ENCODE measurements around the gene ADGRA1.

The ADGRA1 gene

DNA sequence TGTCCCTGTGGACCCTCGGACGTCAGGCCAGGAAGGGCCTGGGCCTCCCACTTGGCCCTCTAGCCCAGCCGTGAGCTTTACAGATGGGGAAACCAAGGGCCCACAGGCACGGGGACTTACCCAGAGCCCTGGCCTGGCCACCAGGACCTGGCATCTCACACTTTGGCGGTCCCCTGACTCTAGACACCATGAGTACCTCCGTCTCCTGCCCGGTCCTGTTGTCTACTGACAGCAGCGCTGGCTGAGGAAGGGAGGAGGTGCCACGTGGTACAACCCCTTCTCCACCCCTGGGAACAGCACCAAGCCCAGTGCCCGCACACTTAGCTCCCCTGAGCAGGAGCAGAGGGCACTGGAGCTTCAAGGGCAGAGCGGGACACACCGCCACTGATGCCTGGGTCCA, 26.1 kb downstream of the ADGRA1 start:
- DNase-seq = no peak

DNA sequence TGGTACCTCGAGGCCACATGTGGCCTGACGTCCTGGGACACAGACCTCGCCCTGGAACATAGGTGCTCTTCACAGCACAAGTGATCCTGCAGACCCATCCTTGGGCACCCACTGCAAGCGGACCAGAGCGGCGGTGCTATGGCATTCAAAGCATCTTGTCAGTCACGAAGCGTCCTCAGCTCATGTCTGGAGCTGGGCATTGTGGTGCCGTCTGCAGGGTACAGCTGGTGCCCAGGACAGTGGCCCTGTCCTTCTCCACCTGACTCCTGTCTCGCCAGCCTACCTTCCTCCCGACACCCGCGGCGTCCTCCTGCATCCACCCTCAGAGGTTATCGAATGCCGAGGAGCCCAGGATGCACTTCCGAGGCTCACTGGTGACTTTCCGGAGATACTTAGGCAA, 26.5 kb downstream of the ADGRA1 start:
- DNase-seq = no peak

DNA sequence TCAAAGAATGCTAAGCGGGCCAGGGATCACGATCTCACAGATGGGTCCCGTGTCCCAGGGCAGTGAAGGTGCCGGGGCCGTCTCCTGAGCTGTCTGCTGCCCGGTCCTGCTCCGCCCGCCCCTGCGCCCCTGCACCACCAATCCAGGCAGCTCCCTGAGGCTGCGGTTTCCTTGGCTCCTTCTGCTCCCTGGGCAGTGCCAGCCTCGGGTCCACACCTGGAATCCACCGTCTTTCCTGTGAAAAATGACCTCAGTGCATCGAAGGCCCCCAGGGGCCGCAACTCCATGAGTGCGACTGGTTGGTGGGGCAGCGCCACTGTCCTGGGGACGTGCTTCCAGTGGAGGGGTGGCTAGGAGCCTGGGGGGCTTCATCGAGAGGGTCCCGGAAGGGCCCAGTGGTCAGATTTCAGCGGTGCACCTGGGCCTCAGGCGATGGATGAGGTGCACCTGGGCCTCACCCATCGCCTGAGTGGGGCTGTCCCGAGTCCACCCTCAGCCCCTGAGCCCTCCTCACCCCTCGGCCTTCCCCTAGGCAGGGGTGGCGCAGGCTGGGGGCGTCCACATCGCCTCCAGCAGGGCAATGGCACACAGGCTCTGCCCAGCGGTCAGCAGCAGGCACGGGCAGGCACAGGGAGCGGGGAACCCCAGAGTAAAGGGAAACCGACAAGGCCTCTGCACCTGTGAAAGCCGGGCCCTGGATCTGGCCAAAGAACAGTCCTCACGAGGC, 27.2 kb downstream of the ADGRA1 start:
- no peak for DNase-seq

DNA sequence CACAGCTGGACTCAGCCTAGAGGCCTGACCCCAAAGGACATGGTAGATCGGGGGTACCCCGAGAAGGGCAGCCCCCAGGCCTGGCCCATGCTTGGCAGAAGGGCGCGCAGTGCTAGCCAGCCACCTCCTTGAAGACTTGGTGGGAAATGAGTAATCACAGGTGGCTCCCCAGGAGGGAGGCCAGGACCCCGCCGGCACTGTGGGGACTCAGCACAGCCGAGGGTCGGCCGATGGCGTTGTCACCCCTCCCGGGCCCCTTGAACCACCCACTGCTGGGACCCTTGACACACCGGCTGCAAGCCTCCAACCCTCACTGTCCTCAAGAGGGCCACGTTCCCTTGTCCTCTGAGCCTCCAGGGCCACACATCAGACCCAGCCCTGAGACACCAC, 27.7 kb downstream of the ADGRA1 start:
- no peak for DNase-seq

DNA sequence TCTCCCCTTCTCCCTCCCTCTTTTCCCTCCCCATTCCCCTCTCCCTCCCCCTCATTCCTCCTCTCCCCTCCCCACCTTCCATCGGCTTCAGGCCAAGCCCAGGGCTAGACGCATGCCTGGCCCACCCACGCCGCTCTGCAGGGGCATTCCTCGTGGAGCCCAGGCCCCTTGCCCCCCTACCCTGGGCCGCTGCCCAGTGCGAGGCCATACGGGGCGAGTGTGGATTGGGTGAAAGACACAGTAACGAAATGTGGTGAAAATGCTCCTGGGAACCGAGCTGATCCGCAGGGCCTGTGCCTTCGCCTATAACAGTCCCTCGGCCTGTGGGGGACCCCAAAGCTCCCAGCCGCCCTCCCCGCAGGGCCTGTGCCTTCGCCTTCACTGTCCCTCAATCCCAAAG, 28.3 kb downstream of the ADGRA1 start:
- DNase-seq = no peak

DNA sequence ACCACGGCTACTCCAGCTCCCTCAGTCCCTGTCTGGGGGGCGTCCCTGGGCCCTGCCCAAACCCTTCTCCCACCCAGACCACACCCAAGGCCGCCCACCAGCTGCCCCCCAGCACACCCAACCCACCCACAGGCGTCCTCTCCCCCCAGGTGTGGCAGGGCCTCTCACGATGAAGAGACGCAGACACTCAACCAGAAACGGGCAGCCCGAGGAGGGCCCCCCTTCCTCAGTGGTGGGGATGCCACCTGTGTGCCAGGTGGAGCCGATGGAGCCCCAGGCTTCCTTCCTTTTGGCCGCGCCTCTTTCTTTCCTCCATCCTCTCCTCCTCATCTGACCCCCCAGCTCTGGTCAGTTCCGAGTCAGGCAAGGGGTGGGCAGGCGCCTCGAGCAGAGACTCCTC, 28.7 kb downstream of the ADGRA1 start:
- DNase-seq = no peak

DNA sequence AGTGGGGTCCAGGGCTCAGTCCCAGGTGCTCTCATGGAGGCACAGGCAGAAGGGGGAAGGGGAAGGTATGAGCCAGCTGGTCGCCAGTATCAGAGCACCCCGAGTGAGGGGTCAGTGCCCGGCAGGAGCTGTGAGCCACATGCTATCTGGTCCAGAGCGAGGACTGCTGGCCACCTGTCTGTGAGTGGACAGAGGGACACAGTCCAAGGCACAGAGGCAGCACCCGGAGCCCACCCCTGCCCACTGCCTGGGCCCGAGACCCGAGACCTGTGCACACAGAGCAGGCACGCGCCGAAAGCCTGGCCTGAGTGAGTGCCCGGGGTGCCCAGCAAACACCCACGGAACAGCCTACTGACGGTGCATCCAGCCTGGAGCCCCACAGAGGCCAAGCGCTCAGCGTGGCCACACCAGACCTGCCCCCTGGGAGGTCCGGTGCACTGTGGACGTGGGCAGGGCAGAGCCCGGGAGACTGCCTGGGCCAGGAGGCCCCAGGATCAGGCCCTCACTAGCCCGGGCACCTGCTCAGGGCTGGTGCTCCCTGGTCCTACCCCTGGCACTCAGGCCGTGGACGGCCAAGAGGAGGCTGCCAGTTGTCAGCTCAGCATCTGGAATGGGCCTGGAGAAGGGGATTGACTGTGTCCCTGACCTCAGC, 29.4 kb downstream of the ADGRA1 start:
- no peak for DNase-seq

DNA sequence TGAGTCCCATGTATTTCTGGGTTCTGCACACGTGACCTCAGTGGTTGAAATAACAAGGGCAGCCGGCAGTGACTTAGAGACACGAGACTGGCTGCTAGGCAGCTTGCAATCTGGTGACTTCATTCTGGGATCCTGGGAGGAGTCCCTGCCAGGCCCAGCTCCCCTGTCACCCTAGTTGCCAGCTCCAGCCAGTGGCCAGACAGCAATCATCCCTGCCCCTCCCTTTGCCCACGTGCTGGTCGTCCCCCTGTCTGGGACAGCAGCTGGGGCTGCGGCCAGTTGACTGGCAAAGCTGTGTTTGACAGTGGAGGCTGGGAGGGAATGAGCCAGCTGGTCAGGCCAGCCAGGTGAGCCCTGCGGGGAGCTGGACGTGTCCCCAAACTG, 30.0 kb downstream of the ADGRA1 start:
- DNase-seq = no peak

DNA sequence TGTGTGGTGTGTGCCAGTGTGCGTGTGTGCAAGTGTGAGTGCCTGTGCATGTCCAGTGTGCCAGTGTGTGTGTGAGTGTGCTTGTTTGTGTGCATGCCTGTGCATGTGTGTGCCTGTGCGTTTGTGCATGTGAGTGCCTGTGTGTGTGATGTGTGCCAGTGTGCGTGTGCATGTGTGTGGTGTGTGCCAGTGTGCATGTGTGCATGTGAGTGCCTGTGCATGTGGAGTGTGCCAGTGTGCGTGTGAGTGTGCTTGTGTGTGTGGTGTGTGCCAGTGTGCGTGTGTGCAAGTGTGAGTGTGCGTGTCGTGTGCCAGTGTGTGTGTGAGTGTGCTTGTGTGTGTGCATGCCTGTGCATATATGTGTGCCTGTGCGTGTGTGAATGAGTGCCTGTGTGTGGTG, 33.8 kb downstream of the ADGRA1 start:
- no peak for DNase-seq

DNA sequence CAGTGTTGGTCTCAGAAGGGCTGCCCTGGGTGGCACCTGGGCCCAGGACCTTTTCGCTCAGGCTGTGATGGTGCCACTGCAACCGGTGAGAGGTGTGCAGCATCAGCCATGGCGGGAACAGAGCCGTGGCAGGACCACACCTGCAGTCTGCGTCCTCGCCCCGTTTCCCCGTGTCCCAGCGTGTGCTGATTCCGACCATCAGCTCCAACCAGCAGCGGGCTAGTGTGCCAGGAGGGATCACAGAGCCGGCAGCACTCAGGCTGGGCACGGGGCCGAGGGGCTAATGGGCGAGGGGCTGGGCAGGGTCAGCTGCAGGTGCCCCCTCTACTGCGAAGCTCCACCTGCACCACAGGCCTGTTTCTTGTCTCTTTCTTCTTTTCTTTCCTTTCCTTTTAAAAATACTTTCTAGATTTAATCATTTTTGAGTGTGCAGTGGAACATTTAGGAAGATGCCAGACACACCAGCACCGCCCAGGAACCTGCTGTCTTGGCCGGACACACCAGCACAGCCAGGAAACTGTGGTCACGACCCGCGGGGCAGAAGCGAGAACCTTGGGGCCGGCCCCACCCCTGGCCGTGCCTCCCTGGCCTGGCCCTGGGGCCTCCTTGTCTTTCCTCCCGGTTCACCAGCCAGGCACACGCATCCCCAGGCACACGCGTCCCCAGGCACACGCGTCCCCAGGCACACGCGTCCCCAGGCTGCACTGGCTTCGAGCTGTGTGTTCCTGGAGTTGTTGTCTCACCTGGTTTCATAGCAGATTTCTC, 34.6 kb downstream of the ADGRA1 start:
- no peak for DNase-seq

DNA sequence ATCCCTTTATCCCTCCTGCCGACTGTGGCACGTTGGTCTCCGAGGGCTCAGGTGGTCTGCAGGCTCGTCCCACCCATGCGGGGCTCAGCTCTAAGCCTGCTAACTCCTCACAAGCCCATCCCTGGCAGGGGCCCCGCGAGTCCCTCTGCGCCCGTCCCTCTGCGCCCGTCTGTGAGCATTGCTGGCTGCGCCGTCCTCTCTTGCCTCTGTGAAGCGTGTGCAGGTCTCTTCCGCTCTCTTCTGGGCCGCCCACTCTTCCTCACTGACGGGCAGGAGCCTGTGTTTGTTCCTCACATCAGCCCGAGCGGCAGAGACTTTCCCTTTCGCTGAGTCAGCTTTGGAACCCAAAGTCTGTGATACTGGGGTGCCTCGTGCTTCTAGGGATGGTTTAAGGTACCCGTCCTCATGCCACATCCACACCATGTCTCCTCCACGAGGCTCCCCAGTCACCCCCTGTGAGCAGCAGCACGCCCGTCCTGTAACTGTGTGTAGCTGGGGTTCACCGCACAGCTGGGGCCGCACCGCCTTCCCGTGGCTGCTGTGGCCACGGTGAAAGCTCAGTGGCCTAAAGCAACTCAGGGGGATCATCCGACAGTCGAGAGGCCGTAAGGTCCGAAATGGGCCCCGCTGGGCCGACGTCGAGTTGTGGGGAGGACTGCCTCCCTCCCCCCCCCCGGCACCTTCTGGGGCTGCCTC, 35.5 kb downstream of the ADGRA1 start:
- no peak for DNase-seq

DNA sequence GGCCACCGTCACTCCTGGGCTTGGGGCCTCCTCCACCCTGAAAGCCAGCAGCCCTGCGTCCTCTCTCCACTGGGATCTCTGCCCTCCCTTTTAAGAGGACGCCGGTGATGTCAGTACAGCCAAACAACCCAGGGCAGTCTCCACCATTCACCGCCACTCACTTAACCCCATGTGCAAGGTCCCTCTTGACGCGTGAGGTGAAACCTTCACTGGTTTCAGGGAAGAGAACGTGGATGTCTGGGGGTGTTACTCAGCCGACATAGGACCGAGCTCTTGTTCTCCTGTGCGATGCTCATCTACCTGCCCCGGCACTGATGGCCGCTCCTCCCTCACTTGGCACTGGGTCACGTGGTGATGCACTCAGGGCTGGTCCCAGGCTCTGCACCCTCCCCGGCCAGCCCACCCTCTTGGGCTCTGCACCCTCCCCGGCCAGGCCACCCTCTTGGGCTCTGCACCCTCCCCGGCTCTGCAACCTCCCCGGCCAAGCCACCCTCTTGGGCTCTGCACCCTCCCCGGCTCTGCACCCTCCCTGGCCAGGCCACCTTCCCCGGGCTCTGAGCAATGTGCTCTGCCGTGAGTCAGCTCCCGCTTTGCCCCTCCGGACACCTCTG, 36.1 kb downstream of the ADGRA1 start:
- no peak for DNase-seq

DNA sequence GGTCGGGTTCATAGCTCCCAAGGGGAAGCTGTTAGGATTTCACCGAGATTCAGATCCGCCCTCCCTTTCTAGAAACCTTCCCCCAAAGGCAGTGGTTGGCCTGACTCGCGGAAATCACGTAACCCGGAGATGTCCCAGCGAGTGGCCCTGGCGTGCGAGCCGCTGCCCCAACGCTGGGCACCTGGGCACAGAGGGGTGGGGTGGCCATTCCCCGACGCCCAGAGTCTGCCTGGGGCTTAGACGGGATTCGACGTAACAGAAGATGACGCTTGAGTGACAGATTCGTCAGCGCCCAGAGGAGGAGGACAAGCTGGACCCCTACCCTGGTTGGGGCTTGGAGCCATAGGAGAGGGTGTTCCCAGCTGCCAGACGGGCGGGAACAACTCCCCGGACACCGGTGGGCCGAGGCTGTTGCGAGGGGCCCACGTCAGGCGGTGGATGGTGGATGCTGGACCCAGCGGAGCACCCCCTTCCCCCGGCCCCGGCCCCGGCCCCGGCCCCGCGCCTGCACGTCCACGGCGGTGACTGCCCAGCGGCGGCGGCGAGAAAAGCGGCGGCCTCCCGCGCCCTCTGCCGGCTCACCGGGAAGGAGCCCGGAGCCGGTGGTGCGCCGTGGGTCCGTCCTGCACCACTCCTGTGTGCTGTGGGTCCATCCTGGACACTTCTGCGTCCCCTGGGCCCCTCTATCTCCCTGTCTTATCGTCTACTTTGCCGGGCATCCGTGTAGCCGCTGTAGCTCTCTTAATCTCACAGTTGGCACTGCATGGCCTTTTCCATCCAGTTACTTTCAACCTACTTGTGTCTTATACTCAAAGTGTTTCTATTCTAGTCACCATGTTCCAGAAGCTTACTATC, 36.9 kb downstream of the ADGRA1 start:
- no peak for DNase-seq

DNA sequence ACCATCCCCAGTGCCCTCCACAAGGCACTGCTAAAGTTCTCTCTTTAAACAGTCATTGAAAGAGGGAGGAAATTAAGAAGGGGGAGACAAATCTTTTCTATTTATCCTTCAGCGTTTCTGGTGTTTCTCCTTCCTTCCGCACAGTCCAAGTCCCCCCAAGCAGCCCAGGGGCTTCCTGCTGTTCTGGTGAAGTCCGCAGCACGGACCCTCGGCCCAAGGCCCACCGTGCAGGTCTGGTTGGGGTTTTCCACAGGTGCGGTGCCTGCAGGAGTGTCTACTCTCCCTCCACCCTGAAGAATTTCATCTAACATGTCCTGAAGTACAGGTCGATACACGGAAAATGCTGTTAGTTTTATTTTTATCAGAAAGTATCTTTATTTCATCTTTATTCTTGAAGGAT, 38.2 kb downstream of the ADGRA1 start:
- no peak for DNase-seq

DNA sequence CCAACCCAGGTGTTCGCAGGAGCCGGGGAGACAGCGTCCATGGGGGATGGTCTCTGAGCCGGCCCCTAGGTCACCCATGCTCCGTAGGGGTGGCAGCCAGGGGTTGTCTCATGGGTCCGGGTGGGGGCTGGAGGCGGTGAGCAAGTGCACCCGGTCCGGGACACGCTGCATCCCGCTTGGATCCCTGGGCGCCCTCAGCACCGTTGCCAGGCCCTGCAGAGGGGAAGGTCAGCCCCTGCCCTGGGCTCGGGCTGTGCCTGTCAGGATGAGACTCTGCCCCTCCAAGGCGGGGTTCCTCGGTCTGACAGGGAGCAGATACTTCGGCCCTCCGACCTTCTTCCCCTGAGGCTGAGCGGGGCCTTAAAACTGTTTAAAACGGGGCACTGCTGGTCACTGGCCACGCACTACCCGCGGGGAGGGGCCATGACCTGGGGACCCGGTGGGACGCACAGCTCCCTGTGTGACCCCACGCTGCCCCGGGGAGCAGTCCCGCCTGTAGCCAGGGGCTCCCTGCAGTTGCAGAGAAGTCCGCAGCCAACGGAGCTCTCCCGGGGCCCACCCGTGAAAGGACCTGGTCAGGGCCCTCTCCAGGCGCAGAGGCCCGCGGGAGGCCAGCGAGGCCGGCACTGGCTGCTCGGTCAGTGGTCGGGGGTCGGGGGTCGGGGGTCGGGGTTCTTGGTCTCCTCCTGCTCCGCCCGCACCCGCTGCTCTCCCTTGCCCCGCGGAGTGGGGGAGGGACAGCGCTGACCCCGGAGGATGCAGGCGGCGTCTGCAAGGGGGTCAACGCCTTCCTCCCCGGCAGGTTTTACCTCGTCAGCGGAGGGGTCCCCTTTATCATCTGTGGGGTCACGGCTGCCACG, 38.9 kb downstream of the ADGRA1 start:
- no peak for DNase-seq

DNA sequence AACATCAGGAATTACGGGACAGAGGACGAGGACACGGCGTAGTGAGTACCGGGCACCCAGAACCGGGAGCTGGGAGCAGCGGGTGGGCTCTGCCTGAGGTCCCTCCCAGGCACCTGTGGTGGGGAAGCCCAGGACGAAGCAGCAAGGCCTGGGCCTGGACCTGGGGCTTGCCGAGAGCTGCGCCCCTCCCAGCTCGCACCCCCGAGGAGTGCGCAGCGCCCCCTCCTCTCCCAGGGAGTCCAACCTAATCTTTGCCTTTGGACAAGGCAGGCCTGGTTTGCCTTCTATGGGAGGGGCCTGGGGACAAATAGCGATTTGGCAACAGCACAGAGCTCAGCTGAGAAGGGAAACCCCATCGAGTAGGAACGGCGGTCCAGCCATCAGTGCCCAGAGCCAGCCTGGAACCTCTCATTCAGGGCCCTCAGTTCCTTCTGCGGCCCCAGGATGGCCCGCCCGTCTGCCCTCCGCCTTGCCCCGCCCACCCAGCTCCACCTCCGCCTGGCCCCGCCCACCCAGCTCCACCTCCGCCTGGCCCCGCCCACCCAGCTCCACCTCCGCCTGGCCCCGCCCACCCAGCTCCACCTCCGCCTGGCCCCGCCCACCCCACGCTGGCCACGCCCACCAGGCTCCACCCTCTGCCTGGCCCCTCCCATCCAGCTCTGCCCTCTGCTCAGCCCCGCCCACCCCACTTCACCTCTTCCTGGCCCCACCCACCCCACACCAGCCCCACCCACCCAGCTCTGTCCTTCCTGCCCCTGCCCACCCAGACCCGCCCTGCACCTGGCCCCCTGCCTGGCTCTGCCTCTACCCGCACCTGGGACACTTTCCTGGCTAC, 39.8 kb downstream of the ADGRA1 start:
- no peak for DNase-seq

DNA sequence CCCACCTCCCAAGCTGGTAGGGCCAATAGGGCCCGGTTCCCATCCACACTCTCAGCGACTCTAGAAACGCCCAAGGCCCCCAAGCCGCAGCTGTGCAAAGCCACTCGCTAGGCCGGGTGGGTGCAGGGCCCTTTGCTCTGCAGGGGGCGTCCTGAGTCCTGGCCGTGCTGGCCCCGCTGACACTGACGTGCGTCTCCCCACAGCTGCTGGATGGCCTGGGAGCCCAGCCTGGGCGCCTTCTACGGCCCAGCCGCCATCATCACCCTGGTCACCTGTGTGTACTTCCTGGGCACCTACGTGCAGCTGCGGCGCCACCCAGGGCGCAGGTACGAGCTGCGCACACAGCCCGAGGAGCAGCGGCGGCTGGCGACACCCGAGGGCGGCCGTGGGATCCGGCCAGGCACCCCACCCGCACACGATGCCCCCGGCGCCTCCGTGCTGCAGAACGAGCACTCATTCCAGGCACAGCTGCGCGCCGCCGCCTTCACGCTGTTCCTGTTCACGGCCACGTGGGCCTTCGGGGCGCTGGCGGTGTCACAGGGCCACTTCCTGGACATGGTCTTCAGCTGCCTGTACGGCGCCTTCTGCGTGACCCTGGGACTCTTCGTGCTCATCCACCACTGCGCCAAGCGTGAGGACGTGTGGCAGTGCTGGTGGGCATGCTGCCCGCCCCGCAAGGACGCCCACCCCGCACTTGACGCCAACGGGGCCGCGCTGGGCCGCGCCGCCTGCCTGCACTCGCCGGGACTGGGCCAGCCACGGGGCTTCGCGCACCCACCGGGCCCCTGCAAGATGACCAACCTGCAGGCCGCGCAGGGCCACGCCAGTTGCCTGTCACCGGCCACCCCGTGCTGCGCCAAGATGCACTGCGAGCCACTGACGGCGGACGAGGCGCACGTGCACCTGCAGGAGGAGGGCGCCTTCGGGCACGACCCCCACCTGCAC, 40.7 kb downstream of the ADGRA1 start:
- no peak for DNase-seq

DNA sequence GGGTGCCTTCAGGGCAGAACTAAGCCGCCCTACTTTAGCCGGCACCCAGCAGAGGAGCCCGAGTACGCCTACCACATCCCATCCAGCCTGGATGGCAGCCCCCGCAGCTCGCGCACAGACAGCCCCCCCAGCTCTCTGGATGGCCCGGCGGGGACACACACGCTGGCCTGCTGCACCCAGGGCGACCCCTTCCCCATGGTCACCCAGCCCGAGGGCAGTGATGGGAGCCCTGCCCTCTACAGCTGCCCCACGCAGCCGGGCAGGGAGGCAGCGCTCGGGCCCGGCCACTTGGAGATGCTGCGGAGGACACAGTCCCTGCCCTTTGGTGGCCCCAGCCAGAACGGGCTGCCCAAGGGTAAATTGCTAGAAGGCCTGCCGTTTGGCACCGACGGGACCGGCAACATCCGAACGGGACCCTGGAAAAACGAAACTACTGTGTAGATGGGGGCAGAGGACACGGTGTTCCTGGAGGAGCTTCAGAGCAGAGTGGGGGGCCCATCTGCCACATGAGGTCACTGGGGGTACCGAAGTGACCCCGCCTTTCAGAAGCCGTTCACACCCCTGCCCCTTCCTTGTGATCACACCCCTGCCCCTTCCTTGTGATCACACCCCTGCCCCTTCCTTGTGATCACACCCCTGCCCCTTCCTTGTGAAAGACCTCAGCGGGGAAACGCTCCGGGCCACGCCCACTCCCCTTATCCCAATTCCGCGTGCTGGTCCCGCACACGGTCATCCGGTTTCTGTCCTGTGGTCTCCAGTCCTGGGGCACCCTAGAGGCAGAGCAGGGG, 41.5 kb downstream of the ADGRA1 start:
- DNase-seq = no peak
